ENCODE data around the gene WWOX. TPM values are rescaled to one million over a fixed set of nuclear protein-coding genes. Genes with fewer than 3 reads are reported as not detected.

Gene WWOX
- total and polyA plus RNA-seq, 2 of the 8 experiments (the other 6 are each of a cell fraction or from before 2014, with no cell fraction given): 5.4 to 16.7 TPM

DNA sequence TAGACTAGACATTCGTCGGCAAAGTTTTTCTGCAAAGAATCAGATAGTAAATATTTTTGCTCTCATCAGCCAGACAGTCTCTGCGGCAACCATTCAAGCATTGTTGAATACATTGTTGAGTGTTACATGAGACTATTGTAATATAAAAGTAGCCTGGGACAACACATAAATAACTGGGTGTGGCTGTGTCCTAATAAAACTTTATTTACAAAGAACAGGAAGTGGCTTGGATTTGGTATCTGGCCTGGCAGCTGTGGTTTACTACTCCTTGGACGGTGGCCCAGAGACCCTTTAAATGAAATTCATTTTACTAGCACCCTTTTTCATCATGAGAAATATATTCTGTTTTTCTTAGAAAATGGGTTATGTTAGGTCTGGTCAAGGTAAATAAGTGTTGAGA is 297.2 kb downstream of the WWOX start (continued):
- TF ChIP-seq CHD7 (IDR thresholded peaks at IDR 0.05; ENCODE audit: insufficient replicate concordance, low read length) (no peak), JUN (IDR thresholded peaks at IDR 0.05; ENCODE audit: low read depth, low read length) (no peak), CHD2 (IDR thresholded peaks at IDR 0.05; ENCODE audit: low read length) (no peak), BCL11A (IDR thresholded peaks at IDR 0.05; ENCODE audit: low read depth in 2 of 2, low read length in 2 of 2) (no peak), RAD21 (IDR thresholded peaks at IDR 0.05 in 1 of 2, conservative IDR thresholded peaks at IDR 0.05 in 1 of 2; ENCODE audit: low read depth in 2 of 2, low read length in 2 of 2) (no peak), CBX8 (IDR thresholded peaks at IDR 0.05; ENCODE audit: borderline replicate concordance, low read depth, low read length) (no peak), SIRT6 (IDR thresholded peaks at IDR 0.05; ENCODE audit: low read length) (no peak), RNF2 (IDR thresholded peaks at IDR 0.05; ENCODE audit: borderline replicate concordance, low read depth, low read length, missing control alignments, poor library complexity, severe bottlenecking) (no peak), TEAD4 (IDR thresholded peaks at IDR 0.05; ENCODE audit: low read depth, low read length) (no peak), POU5F1 (IDR thresholded peaks at IDR 0.05; ENCODE audit: low read depth, low read length) (no peak), RXRA (IDR thresholded peaks at IDR 0.05; ENCODE audit: insufficient read depth, low read depth, low read length) (no peak), HDAC6 (IDR thresholded peaks at IDR 0.05; ENCODE audit: low read depth, low read length) (no peak)

All from H1 (cell line).